ENCODE results near the gene LRRC14B. TPM values are rescaled to one million over a fixed set of nuclear protein-coding genes. Genes with fewer than 3 reads are reported as not detected.
A peak's percentile ranks its signal among the peaks of the same experiment; 100 is the strongest.

The LRRC14B gene
- total and polyA plus RNA-seq, 2 donors from 2014 or later = not detected

- DNase-seq = no peak
- H3K4me1 ChIP-seq (ENCODE audit: control insufficient read depth in 2 of 3, insufficient read depth in 2 of 3, low read depth in 1 of 3, low read length in 3 of 3) = peaks cover 0 to 6% (median 3%) of the 10 kb centered on the region in 3 donors
- FAIRE-seq = no peak
- H3K27ac ChIP-seq (ENCODE audit: low read depth in 2 of 2, low read length in 2 of 2) = no peak overlapping the region
- H3K9ac ChIP-seq (ENCODE audit: low read length in 3 of 3) = no peak overlapping the region
- H3K36me3 ChIP-seq (ENCODE audit: control insufficient read depth in 2 of 3, insufficient read depth in 3 of 3, low read length in 3 of 3) = no peaks in the 10 kb centered on the region
- H3K9me3 ChIP-seq (ENCODE audit: control insufficient read depth in 2 of 3, insufficient read depth in 1 of 3, low read length in 3 of 3) = no peaks in the 10 kb centered on the region
- no peaks in the 10 kb centered on the region for H3K27me3 ChIP-seq (ENCODE audit: control insufficient read depth, insufficient read depth, low read length)
- TF ChIP-seq CTCF (IDR thresholded peaks at IDR 0.05; ENCODE audit: borderline replicate concordance, extremely low read depth, insufficient read depth) = no peak
- intact Hi-C loops (cut with DNase I) = no loop called here
- no peak overlapping the region for H3K4me3 ChIP-seq (ENCODE audit: low read length in 3 of 3)
These were observed 6.8 kb upstream of the LRRC14B start for GRCh38 chr5:184471-184870.

- no peak overlapping the region for H3K9ac ChIP-seq (ENCODE audit: low read length in 3 of 3)
- H3K36me3 ChIP-seq (ENCODE audit: control insufficient read depth in 2 of 3, insufficient read depth in 3 of 3, low read length in 3 of 3) = no peaks in the 10 kb centered on the region
- no peak for TF ChIP-seq CTCF (IDR thresholded peaks at IDR 0.05; ENCODE audit: borderline replicate concordance, extremely low read depth, insufficient read depth)
- H3K27ac ChIP-seq (ENCODE audit: low read depth in 2 of 2, low read length in 2 of 2) = no peak overlapping the region
- FAIRE-seq (no peak), DNase-seq (peak in 1 of 5 donors; percentile 64)
- no peaks in the 10 kb centered on the region for H3K27me3 ChIP-seq (ENCODE audit: control insufficient read depth, insufficient read depth, low read length)
- H3K9me3 ChIP-seq (ENCODE audit: control insufficient read depth in 2 of 3, insufficient read depth in 1 of 3, low read length in 3 of 3) = no peaks in the 10 kb centered on the region
- H3K4me1 ChIP-seq (ENCODE audit: control insufficient read depth in 2 of 3, insufficient read depth in 2 of 3, low read depth in 1 of 3, low read length in 3 of 3) = peaks cover 0 to 10% (median 3%) of the 10 kb centered on the region in 3 donors
- intact Hi-C loops (cut with DNase I) = no loop called here
- no peak overlapping the region for H3K4me3 ChIP-seq (ENCODE audit: low read length in 3 of 3)
These were observed 5.9 kb upstream of the LRRC14B start for GRCh38 chr5:185095-186070.

GRCh38 chr5:186091-187041 lies 4.9 kb upstream of the LRRC14B start:
- H3K9me3 ChIP-seq (ENCODE audit: control insufficient read depth in 2 of 3, insufficient read depth in 1 of 3, low read length in 3 of 3) = no peaks in the 10 kb centered on the region
- peaks cover 0 to 14% (median 3%) of the 10 kb centered on the region in 3 donors for H3K4me1 ChIP-seq (ENCODE audit: control insufficient read depth in 2 of 3, insufficient read depth in 2 of 3, low read depth in 1 of 3, low read length in 3 of 3)
- no peak for TF ChIP-seq CTCF (IDR thresholded peaks at IDR 0.05; ENCODE audit: borderline replicate concordance, extremely low read depth, insufficient read depth)
- no peak overlapping the region for H3K27ac ChIP-seq (ENCODE audit: low read depth in 2 of 2, low read length in 2 of 2)
- intact Hi-C loops (cut with DNase I) = no loop called here
- no peaks in the 10 kb centered on the region for H3K27me3 ChIP-seq (ENCODE audit: control insufficient read depth, insufficient read depth, low read length)
- H3K4me3 ChIP-seq (ENCODE audit: low read length in 3 of 3) = no peak overlapping the region
- FAIRE-seq = no peak
- DNase-seq = peak in 1 of 5 donors; percentile 72
- no peak overlapping the region for H3K9ac ChIP-seq (ENCODE audit: low read length in 3 of 3)
- H3K36me3 ChIP-seq (ENCODE audit: control insufficient read depth in 2 of 3, insufficient read depth in 3 of 3, low read length in 3 of 3) = no peaks in the 10 kb centered on the region

Measured in kidney (tissue), 14 donors.